Measurements from ENCODE around the gene CFAP58. TPM values are rescaled to one million over a fixed set of nuclear protein-coding genes. Genes with fewer than 3 reads are reported as not detected.
"Not testable (repeated sequence)": the region's sequence is repeated elsewhere in the genome, so short reads cannot be mapped to it uniquely, and the experiment has no call there.

Gene CFAP58
- total RNA-seq, 5 donors from 2014 or later (not counting 1 experiment from before 2014, with no cell fraction given), result not detected

DNA sequence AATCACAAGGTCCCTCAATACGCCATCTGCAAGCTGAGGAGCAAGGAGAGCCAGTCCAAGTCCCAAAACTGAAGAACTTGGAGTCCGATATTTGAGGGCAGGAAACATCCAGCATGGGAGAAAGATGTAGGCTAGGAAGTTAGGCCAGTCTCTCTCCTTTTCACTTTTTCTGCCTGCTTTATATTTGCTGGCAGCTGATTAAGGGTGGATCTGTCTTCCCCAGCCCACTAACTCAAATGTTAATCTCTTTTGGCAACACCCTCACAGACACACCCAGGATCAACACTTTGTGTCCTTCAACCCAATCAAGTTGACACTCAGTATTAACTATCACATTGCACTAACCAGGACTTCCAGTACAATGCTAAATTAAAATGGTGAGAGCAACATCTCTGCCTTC lies 115.2 kb downstream of the CFAP58 start:
- H3K36me3 Mint-ChIP-seq; H3K4me1 Mint-ChIP-seq; H3K9me3 ChIP-seq; H3K36me3 ChIP-seq (ENCODE audit: control insufficient read depth in 2 of 2, extremely low read depth in 1 of 2, insufficient read depth in 1 of 2, low read length in 1 of 2); H3K4me3 ChIP-seq (ENCODE audit: control insufficient read depth in 1 of 2, extremely low read depth in 1 of 2, low read length in 1 of 2); H3K27me3 ChIP-seq (replicated peaks in 1 of 2; ENCODE audit: control insufficient read depth in 2 of 2, extremely low read depth in 1 of 2, insufficient read depth in 2 of 2, low read length in 1 of 2); H3K27ac ChIP-seq (ENCODE audit: low read length); H3K27ac Mint-ChIP-seq; POLR2A ChIA-PET; ATAC-seq (replicated peaks in 1 of 4); H3K4me1 ChIP-seq (ENCODE audit: control insufficient read depth in 1 of 2, extremely low read depth in 1 of 2, insufficient read depth in 2 of 2, low read length in 2 of 2); DNase-seq; H3K4me3 Mint-ChIP-seq; CTCF ChIA-PET: not testable (repeated sequence)
- WGBS (ENCODE audit: insufficient coverage), result 100% methylated on average over 1 of the region's 2 CpGs
- Mint-ChIP-seq H3K9me3 (peaks cover 0 to 11% (median 4%) of the 10 kb centered on the region in 3 donors), H3K27me3 (peaks cover 18 to 21% of the 10 kb centered on the region in 2 donors)

DNA sequence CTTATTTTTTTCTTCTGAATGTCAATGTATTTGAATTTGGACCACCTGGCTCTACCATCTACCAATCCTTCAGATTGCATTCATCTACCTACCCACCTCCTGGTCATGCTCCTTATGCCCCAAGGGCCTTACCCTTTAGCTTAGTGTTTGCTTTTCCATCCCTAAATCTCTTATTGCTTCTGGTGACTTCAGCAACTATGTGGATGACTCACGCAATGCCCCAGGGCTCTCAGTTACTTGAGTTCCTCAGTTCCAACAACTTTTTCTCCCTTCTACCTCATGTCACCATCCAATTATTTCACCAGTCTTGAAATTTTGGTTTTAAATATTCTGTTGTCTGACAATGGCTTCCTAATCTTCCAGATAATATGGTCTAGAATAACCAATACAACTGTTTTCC lies 118.9 kb downstream of the CFAP58 start:
- Histone ChIP-seq H3K4me1 (ENCODE audit: control insufficient read depth in 1 of 2, extremely low read depth in 1 of 2, insufficient read depth in 2 of 2, low read length in 2 of 2) (no peaks in the 10 kb centered on the region), H3K4me3 (ENCODE audit: control insufficient read depth in 1 of 2, extremely low read depth in 1 of 2, low read length in 1 of 2) (no peak overlapping the region), H3K36me3 (ENCODE audit: control insufficient read depth in 2 of 2, extremely low read depth in 1 of 2, insufficient read depth in 1 of 2, low read length in 1 of 2) (no peaks in the 10 kb centered on the region), H3K27me3 (replicated peaks in 1 of 2; ENCODE audit: control insufficient read depth in 2 of 2, extremely low read depth in 1 of 2, insufficient read depth in 2 of 2, low read length in 1 of 2) (no peaks in the 10 kb centered on the region), H3K27ac (ENCODE audit: low read length) (no peak overlapping the region), H3K9me3 (no peaks in the 10 kb centered on the region)
- no peak overlapping the region for H3K4me3 Mint-ChIP-seq
- ChIA-PET CTCF (no interaction called here), POLR2A (no interaction called here)
- H3K9me3 Mint-ChIP-seq, result no peaks in the 10 kb centered on the region
- no peak for DNase-seq
- no CpG with 5 or more reads among the region's 1 CpG for WGBS (ENCODE audit: insufficient coverage)
- no peak overlapping the region for H3K27ac Mint-ChIP-seq
- ATAC-seq (replicated peaks in 1 of 4), result no peak
- no peaks in the 10 kb centered on the region for H3K4me1 Mint-ChIP-seq
- H3K36me3 Mint-ChIP-seq, result no peaks in the 10 kb centered on the region
- H3K27me3 Mint-ChIP-seq, result peaks cover 15 to 23% of the 10 kb centered on the region in 2 donors

GRCh38 chr10:104472957-104473745 lies 119.5 kb downstream of the CFAP58 start:
- no peak overlapping the region for H3K4me3 Mint-ChIP-seq
- Histone ChIP-seq H3K9me3 (no peaks in the 10 kb centered on the region), H3K4me3 (ENCODE audit: control insufficient read depth in 1 of 2, extremely low read depth in 1 of 2, low read length in 1 of 2) (no peak overlapping the region), H3K36me3 (ENCODE audit: control insufficient read depth in 2 of 2, extremely low read depth in 1 of 2, insufficient read depth in 1 of 2, low read length in 1 of 2) (no peaks in the 10 kb centered on the region), H3K4me1 (ENCODE audit: control insufficient read depth in 1 of 2, extremely low read depth in 1 of 2, insufficient read depth in 2 of 2, low read length in 2 of 2) (no peaks in the 10 kb centered on the region), H3K27me3 (replicated peaks in 1 of 2; ENCODE audit: control insufficient read depth in 2 of 2, extremely low read depth in 1 of 2, insufficient read depth in 2 of 2, low read length in 1 of 2) (no peaks in the 10 kb centered on the region), H3K27ac (ENCODE audit: low read length) (no peak overlapping the region)
- WGBS (ENCODE audit: insufficient coverage), result 50% methylated on average over 1 of the region's 2 CpGs
- H3K27ac Mint-ChIP-seq, result no peak overlapping the region
- no peak for DNase-seq
- no peaks in the 10 kb centered on the region for H3K9me3 Mint-ChIP-seq
- no peak for ATAC-seq (replicated peaks in 1 of 4)
- POLR2A ChIA-PET, result interaction anchor here in 1 of 2 donors (0.7 kb wide), 1 partner anchor 26 kb away, joined by 3 read pairs; no protein-coding TSS in a partner anchor
- CTCF ChIA-PET, result interaction anchor here in 1 of 2 donors (1.1 kb wide), 1 partner anchor 15 kb away, joined by 3 read pairs; no protein-coding TSS in a partner anchor
- no peaks in the 10 kb centered on the region for H3K4me1 Mint-ChIP-seq
- no peaks in the 10 kb centered on the region for H3K36me3 Mint-ChIP-seq
- H3K27me3 Mint-ChIP-seq, result peaks cover 15 to 23% of the 10 kb centered on the region in 2 donors

DNA sequence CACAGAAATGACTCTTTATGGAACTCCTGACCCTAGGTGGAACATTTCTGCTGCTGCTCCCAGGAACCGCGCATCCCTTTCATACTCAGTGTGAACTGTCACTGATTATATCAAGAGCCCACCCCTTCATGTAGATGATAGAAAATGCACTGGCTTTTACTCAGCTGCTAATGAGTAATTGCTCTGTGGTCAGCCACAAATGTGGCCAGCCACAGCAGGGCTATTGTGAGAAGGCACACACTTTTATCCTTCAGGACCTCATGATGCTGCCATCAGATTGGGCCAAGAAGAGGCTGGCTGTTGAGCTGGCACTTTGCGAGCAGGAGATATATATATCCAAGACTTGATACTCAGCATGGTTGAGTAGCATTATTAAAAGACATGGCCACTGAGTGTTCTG lies 124.7 kb downstream of the CFAP58 start:
- ATAC-seq (replicated peaks in 1 of 4) (no peak), DNase-seq (no peak)
- Mint-ChIP-seq H3K36me3 (no peaks in the 10 kb centered on the region), H3K9me3 (no peaks in the 10 kb centered on the region), H3K4me1 (no peaks in the 10 kb centered on the region), H3K27ac (no peak overlapping the region), H3K27me3 (peaks cover 21 to 28% of the 10 kb centered on the region in 2 donors), H3K4me3 (no peak overlapping the region)
- Histone ChIP-seq H3K36me3 (ENCODE audit: control insufficient read depth in 2 of 2, extremely low read depth in 1 of 2, insufficient read depth in 1 of 2, low read length in 1 of 2) (no peaks in the 10 kb centered on the region), H3K27ac (ENCODE audit: low read length) (no peak overlapping the region), H3K27me3 (replicated peaks in 1 of 2; ENCODE audit: control insufficient read depth in 2 of 2, extremely low read depth in 1 of 2, insufficient read depth in 2 of 2, low read length in 1 of 2) (peaks cover 0 to 14% of the 10 kb centered on the region in 2 experiments), H3K4me1 (ENCODE audit: control insufficient read depth in 1 of 2, extremely low read depth in 1 of 2, insufficient read depth in 2 of 2, low read length in 2 of 2) (no peaks in the 10 kb centered on the region), H3K4me3 (ENCODE audit: control insufficient read depth in 1 of 2, extremely low read depth in 1 of 2, low read length in 1 of 2) (no peak overlapping the region), H3K9me3 (no peaks in the 10 kb centered on the region)
- no CpG with 5 or more reads among the region's 3 CpGs for WGBS (ENCODE audit: insufficient coverage)
- ChIA-PET CTCF (no interaction called here), POLR2A (no interaction called here)

DNA sequence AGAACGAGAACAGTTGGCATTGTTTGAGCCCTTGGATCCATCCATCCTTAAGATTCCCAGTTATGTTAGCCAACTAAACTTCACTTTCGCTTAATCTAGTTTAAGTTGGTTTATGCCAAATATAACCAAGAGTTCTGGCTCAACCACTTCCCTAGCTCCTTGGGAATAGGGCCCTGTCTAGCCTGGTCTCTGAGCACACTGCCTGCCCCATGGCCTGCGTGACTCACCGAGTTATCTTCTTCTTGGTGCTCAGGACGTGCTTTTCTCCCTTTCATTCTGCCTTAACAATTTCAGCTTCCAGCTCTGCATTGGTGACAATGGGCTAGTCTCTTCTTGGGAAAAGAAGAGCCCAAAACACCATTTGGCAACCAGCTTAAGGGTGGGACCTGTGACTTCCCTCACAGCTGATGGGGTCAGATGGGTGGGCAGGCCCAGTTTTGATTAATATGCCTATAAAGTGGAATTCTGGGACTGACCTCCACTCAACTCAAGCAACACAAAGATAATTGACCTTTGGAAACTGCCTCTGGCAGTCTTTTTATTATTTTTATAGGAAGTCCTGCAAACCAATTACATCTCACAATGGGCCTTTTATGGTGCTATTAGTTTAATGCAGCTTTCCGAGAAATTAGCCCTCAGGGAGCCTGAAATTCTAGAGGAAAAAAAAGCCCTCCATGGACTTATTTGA lies 126.4 kb downstream of the CFAP58 start:
- DNase-seq, result no peak
- Mint-ChIP-seq H3K4me1 (peaks cover 0 to 2% (median 0%) of the 10 kb centered on the region in 3 donors), H3K36me3 (no peaks in the 10 kb centered on the region), H3K27ac (no peak overlapping the region), H3K9me3 (no peaks in the 10 kb centered on the region), H3K4me3 (no peak overlapping the region), H3K27me3 (peaks cover 25 to 30% of the 10 kb centered on the region in 2 donors)
- ChIA-PET CTCF (no interaction called here), POLR2A (no interaction called here)
- WGBS (ENCODE audit: insufficient coverage), result 76% methylated on average over 3 of the region's 6 CpGs
- no peaks in the 10 kb centered on the region for H3K9me3 ChIP-seq
- no peak overlapping the region for H3K4me3 ChIP-seq (ENCODE audit: control insufficient read depth in 1 of 2, extremely low read depth in 1 of 2, low read length in 1 of 2)
- no peaks in the 10 kb centered on the region for H3K36me3 ChIP-seq (ENCODE audit: control insufficient read depth in 2 of 2, extremely low read depth in 1 of 2, insufficient read depth in 1 of 2, low read length in 1 of 2)
- H3K4me1 ChIP-seq (ENCODE audit: control insufficient read depth in 1 of 2, extremely low read depth in 1 of 2, insufficient read depth in 2 of 2, low read length in 2 of 2), result no peaks in the 10 kb centered on the region
- H3K27ac ChIP-seq (ENCODE audit: low read length), result no peak overlapping the region
- ATAC-seq (replicated peaks in 1 of 4), result no peak
- peaks cover 0 to 14% of the 10 kb centered on the region in 2 experiments for H3K27me3 ChIP-seq (replicated peaks in 1 of 2; ENCODE audit: control insufficient read depth in 2 of 2, extremely low read depth in 1 of 2, insufficient read depth in 2 of 2, low read length in 1 of 2)

- peaks cover 0 to 2% (median 0%) of the 10 kb centered on the region in 3 donors for H3K4me1 Mint-ChIP-seq
- no peak overlapping the region for H3K27ac Mint-ChIP-seq
- Histone ChIP-seq H3K4me3 (ENCODE audit: control insufficient read depth in 1 of 2, extremely low read depth in 1 of 2, low read length in 1 of 2) (no peak overlapping the region), H3K36me3 (ENCODE audit: control insufficient read depth in 2 of 2, extremely low read depth in 1 of 2, insufficient read depth in 1 of 2, low read length in 1 of 2) (no peaks in the 10 kb centered on the region), H3K9me3 (no peaks in the 10 kb centered on the region), H3K4me1 (ENCODE audit: control insufficient read depth in 1 of 2, extremely low read depth in 1 of 2, insufficient read depth in 2 of 2, low read length in 2 of 2) (no peaks in the 10 kb centered on the region), H3K27ac (ENCODE audit: low read length) (no peak overlapping the region), H3K27me3 (replicated peaks in 1 of 2; ENCODE audit: control insufficient read depth in 2 of 2, extremely low read depth in 1 of 2, insufficient read depth in 2 of 2, low read length in 1 of 2) (peaks cover 0 to 14% of the 10 kb centered on the region in 2 experiments)
- CTCF ChIA-PET, result no interaction called here
- H3K27me3 Mint-ChIP-seq, result peaks cover 23 to 31% of the 10 kb centered on the region in 2 donors
- DNase-seq (no peak), ATAC-seq (replicated peaks in 1 of 4) (no peak)
- POLR2A ChIA-PET, result no interaction called here
- no peaks in the 10 kb centered on the region for H3K36me3 Mint-ChIP-seq
- no peaks in the 10 kb centered on the region for H3K9me3 Mint-ChIP-seq
- H3K4me3 Mint-ChIP-seq, result no peak overlapping the region
- WGBS (ENCODE audit: insufficient coverage), result 63% methylated on average over 2 of the region's 3 CpGs
Observed at GRCh38 chr10:104480797-104481196, 127.2 kb downstream of the CFAP58 start.

Data from T-cell (primary cell).